ENCODE data around the gene TLR8. TPM values are rescaled to one million over a fixed set of nuclear protein-coding genes. Genes with fewer than 3 reads are reported as not detected.

TLR8 gene
- total RNA-seq, 3 donors from 2014 or later: 0.29 to 2.3 (median 1.5) TPM

DNA sequence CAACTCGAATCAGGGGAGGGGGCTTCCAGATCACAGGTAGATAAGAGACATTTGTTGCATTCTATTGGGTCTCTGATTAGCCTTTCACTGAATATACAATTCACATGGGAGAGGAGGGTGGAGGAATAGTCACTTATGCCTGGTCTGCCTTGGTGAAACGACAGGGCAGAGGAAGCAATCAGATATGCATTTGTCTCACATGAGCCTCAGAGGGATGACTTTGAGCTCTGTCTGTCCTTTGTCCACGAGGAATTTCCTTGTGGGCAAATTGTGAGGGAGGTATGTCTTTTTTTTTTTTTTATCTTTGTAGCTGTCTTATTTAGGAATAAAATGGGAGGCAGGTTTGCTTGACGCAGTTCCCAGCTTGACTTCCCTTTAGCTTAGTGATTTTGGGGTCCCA is 40.0 kb downstream of the TLR8 start:
- DNase-seq (no peak), ATAC-seq (no peak)
- Histone ChIP-seq H3K36me3 (ENCODE audit: low read depth) (no peaks in the 10 kb centered on the region), H3K9me3 (no peaks in the 10 kb centered on the region), H3K4me1 (ENCODE audit: low read depth) (peaks cover 10% of the 10 kb centered on the region), H3K4me3 (no peak overlapping the region)
- TF ChIP-seq, protein P1, sequence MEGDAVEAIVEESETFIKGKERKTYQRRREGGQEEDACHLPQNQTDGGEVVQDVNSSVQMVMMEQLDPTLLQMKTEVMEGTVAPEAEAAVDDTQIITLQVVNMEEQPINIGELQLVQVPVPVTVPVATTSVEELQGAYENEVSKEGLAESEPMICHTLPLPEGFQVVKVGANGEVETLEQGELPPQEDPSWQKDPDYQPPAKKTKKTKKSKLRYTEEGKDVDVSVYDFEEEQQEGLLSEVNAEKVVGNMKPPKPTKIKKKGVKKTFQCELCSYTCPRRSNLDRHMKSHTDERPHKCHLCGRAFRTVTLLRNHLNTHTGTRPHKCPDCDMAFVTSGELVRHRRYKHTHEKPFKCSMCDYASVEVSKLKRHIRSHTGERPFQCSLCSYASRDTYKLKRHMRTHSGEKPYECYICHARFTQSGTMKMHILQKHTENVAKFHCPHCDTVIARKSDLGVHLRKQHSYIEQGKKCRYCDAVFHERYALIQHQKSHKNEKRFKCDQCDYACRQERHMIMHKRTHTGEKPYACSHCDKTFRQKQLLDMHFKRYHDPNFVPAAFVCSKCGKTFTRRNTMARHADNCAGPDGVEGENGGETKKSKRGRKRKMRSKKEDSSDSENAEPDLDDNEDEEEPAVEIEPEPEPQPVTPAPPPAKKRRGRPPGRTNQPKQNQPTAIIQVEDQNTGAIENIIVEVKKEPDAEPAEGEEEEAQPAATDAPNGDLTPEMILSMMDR (IDR thresholded peaks at IDR 0.05): no peak
- intact Hi-C loops (cut with DNase I, micrococcal nuclease): no loop called here

DNA sequence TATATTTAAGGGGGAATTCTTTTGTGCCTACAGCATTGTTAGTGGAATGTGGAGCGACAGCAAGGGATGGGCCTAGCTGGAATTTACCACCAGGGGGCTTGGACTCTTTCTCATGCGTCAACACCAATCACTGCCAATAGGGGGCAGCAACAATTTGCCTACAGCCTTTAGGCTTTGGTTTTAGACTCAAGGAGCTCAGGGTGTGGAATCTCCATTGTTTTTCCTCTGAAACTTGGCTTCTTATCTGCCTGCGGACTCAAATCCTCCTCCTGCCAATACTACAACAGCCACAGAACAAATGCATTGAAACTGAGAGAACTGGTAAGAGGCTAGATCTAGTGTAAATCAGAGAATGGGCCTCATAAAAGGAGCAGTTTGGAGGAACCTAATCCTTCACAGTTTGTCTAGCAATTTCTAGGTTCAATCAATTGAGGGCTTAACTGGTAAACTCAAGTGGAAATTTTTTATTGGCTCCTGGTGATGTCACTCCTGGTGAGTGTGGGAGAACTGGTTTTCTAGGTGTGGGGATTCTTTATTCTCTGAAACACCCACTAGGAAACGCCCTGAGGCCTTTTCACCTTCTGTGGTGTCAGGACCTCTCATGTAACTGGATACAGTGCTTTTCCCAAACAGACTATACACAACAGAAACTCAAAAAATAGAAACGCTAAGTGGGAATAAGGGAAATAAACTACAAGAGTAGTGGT is 40.6 kb downstream of the TLR8 start:
- Histone ChIP-seq H3K9me3 (no peaks in the 10 kb centered on the region), H3K4me1 (ENCODE audit: low read depth) (peaks cover 10% of the 10 kb centered on the region), H3K4me3 (no peak overlapping the region), H3K36me3 (ENCODE audit: low read depth) (no peaks in the 10 kb centered on the region)
- intact Hi-C loops (cut with DNase I, micrococcal nuclease): no loop called here
- ATAC-seq (peak; percentile 86), DNase-seq (peak in 2 of 3 donors; percentile 54 to 87)
- TF ChIP-seq, protein P1 (IDR thresholded peaks at IDR 0.05): peak; percentile 66

DNA sequence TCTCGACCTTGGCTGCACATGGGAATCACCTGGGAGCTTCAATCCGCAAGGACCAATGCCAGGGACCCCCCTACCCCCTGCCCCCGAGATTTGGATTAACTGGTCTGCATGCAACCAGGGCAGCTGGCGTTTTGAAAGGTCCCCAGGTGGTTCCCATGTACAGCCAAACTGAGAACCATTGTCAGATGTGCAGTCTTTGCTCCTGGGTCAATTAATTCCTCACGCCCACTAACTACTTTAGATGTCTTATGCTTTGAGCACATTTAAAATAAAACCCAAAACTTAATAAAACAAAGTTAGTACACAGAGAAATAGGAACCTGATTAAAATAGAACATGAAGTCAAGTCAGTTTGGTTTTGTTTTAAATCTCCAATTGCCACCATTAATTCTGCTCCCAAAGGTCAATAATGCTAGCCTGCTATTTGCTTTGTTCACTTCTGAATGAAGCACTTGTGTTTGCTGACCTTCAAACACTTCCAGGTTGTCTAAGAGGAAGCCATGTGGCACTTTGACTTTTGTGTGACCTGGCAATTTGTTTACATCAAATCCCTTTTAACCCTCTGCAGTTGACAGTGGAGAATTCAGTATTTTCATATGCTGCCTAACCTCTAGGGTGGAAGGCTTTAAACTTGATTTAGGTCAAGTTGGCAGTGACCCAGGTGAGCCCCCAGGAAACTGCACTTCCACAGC is 41.3 kb downstream of the TLR8 start:
- H3K4me3 ChIP-seq: no peak overlapping the region
- H3K36me3 ChIP-seq (ENCODE audit: low read depth): no peaks in the 10 kb centered on the region
- intact Hi-C loops (cut with DNase I, micrococcal nuclease): no loop called here
- DNase-seq (no peak), ATAC-seq (peak; percentile 5)
- TF ChIP-seq, protein P1 (IDR thresholded peaks at IDR 0.05): no peak
- no peaks in the 10 kb centered on the region for H3K9me3 ChIP-seq
- peaks cover 10% of the 10 kb centered on the region for H3K4me1 ChIP-seq (ENCODE audit: low read depth)

DNA sequence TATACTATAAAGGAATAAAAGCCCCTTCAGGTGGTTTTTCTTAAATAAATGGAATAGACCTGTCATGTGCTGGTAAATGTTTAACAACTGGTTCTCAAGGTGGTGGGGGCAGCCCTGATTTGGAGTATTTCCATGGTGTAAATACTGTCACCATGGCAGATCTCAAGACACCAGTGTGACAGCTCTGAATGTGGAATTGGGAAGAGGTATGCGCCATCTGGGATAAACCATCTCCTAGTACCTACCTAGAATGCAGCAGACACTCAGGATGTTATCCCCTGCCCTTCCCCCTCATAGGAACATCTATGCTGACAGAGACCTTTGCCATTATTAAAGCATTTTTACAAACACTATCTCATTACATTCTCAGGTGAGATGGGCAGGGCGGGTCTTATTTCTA is 42.1 kb downstream of the TLR8 start:
- ATAC-seq (no peak), DNase-seq (no peak)
- Histone ChIP-seq H3K4me1 (ENCODE audit: low read depth) (peaks cover 10% of the 10 kb centered on the region), H3K36me3 (ENCODE audit: low read depth) (no peaks in the 10 kb centered on the region), H3K9me3 (no peaks in the 10 kb centered on the region), H3K4me3 (no peak overlapping the region)
- TF ChIP-seq, protein P1 (IDR thresholded peaks at IDR 0.05): no peak
- intact Hi-C loops (cut with DNase I, micrococcal nuclease): no loop called here

DNA sequence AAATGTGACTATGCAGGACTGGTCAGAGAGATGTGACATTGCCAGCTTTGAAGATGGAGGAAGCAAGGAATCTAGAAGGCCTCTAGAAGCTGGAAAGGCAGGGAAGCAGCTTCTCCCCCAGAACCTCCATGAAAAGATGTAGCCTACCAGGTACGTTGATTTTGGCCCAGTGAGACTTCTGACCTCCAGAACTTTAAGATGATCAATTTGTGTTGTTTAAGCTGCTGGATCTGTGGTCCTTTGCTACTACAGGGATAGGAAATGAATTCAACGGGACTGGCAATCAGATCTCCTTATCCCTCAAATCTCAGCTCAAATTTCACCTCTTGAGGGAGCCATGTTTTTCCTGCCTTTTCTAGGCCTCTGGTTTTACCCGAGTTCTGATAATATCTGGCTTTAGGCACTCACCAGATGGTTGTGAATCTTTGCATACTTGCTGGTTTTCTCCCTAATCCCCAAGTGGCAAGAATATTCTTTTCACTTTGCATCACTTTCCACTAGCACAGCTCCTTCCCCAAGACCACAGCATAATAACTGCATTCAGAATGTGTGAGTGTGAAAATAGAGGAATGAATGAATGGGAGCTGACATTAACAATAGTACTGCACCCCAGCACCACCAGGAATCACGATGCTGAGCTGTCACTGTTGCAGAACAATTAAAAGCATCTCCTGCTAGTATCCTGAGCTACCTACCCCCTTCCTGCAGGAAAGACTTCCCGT is 42.9 kb downstream of the TLR8 start:
- H3K36me3 ChIP-seq (ENCODE audit: low read depth): no peaks in the 10 kb centered on the region
- DNase-seq (no peak), ATAC-seq (no peak)
- no peak overlapping the region for H3K4me3 ChIP-seq
- TF ChIP-seq, protein P1 (IDR thresholded peaks at IDR 0.05): no peak
- intact Hi-C loops (cut with DNase I, micrococcal nuclease): no loop called here
- H3K9me3 ChIP-seq: no peaks in the 10 kb centered on the region
- H3K4me1 ChIP-seq (ENCODE audit: low read depth): peaks cover 10% of the 10 kb centered on the region
